NB4 (cell line): ENCODE data around the gene EVC2.

ENCODE experiments used
- CTCF ChIP-seq: IDR thresholded peaks from one replicate; pipeline ENCODE4 v1.5.1; 2012; ENCODE audit warnings: low read depth, low read length
- MAX ChIP-seq: IDR thresholded peaks from 2 replicates; pipeline ENCODE4 v1.6.1; 2011; ENCODE audit warnings: low read depth, low read length
- MYC ChIP-seq: IDR thresholded peaks from 2 replicates; pipeline ENCODE4 v1.6.1; 2011; ENCODE audit warnings: low read depth, low read length
- POLR2A ChIP-seq: IDR thresholded peaks from 2 replicates; pipeline ENCODE4 v1.6.1; 2011; ENCODE audit warnings: mild to moderate bottlenecking; ENCODE audit not compliant: insufficient read length; ENCODE audit errors: extremely low read depth

- TF ChIP-seq CTCF (no peak), POLR2A (no peak), MYC (no peak), MAX (no peak)
Observed at GRCh38 chr4:5708449-5709206, at the start of gene EVC2.
